SH-SY5Y (cell line): ENCODE measurements around the gene SETD1A.

Experiments
- GATA2 ChIP-seq: IDR thresholded peaks from 2 replicates; pipeline ENCODE4 v1.6.1; 2011; ENCODE audit warnings: mild to moderate bottlenecking, low read depth, low read length
- GATA3 ChIP-seq: IDR thresholded peaks from 2 replicates; pipeline ENCODE4 v1.6.1; 2011; ENCODE audit warnings: low read depth, mild to moderate bottlenecking, low read length, moderate library complexity

Gene SETD1A

DNA sequence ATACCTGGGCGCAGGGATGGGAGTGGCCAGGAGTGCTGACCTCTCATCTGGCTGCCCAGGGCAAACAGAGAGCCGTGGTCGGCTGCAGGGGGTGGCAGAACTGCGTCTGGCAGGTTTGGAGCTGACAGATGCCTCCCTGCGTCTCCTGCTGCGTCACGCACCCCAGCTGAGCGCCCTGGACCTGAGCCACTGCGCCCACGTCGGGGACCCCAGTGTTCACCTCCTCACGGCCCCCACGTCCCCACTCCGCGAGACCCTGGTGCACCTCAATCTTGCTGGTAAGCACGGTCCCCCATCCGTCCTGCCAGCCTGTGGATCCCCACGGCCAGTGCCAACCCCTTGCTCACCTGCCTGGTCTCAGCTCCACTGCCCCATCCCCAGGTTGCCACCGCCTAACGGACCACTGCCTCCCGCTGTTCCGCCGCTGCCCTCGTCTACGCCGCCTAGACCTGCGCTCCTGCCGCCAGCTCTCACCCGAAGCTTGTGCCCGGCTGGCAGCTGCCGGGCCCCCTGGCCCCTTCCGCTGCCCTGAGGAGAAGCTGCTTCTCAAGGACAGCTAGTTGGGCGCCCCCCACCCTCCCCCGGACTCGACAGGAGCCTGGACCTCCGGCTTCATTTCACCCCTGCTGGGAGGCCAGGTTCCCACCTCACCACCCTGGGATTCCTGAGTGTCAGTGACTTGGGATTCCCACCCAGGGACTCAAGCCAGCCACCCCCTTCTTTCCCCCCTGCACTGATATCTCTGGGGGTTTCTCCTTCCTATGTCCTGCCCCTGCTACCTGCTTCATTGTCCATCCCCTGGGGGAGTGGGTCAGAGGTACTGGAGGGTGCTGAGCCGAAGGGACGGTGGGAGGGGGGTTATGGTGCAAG lies 10.6 kb upstream of the SETD1A start:
- no peak for TF ChIP-seq GATA2
- TF ChIP-seq GATA3 = no peak

DNA sequence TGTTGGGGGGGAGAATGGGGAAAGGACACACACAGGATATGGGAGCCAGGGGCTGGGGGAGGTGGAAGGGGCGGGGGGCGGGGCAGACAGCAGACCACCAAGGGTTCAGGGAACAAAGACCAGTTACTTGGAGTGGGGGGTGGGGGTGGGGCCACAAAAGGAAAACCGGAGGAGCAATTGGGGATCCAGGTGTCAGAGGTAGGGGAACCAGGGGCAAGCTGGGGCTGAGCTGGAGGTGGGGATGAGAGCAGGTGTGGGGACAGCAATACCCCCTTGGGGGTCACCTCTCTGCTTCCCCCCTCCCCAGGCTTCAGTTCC lies 10.1 kb upstream of the SETD1A start:
- TF ChIP-seq GATA3 = no peak

DNA sequence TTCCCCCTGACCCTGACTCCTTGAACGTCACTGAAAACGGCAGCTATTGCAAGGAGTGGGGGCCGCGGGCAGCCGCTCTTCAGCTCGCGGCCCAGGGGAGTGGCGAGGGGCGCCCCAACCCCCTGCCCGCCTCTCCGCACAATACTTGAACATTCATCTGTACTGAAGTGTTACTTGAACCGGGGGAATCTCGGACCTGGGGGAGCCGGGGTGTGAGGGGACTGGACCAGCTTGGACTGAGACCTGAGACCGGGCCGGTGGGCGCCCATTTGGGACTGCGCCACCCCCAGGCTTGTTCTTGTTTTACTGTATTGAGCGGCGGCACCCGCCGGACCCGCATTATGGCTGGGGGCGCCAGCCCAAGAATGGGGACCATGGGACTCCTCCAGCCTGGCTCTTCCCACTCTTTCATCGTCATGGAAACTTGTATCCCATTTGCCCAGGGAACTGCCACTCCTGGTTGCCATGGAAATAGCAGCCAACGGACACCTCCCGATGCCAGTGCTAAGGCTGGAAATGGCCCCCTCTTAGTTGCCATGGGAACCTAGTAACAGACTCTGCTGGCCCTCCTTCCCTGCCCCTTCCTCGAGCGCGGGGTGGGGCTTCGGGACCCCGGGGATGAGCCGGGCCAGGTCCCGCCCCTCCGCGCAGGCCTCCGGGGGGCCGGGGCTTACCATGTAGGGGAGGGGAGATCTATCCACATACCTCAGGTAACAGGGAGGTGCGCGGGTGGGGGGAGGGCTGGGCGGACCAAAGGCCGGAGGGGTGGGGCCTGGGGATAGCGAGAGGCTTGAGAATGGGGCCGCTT lies 9.5 kb upstream of the SETD1A start:
- TF ChIP-seq GATA3 (no peak), GATA2 (no peak)

DNA sequence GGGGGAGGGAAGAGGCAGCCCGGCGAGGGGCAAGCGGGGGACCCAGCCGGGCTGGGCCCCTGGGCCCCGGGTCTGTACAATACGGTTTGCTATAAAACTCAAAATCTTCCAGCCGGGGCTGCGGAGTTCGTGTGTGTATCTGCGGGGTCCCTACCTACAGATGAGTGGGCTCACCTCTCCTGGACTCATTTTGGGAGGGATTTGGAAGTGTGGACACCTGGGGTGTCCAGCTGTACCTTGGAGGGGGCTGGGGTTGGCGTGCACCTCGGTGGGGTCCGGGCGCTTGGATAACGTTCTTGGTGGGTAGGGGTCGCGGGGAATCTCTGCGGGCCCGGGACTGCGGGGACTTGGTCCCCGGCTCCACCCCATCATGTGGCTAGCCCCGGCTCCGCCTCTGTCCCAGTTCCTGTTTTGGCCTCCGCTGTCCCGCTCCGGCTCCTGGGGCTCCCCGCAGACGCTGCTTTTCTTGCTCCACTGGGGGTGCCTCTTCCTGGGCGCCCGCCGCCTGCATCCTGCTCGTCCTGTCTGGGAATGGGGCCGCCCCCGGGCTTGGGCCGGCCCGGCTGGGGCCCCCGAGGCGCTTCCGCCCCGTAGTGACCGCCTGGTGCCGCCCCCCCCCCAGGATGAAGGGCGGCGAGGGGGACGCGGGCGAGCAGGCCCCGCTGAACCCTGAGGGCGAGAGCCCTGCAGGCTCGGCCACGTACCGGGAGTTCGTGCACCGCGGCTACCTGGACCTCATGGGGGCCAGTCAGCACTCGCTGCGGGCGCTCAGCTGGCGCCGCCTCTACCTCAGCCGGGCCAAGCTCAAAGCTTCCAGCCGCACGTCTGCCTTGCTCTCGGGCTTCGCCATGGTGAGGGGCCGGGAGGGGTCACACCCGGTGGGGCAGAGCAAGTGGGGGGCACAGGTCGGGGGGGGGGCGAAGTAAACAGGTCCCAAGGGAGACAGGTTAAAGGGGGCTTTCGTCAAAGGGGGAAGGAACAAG lies 8.6 kb upstream of the SETD1A start, which contains the start of gene ORAI3:
Gene ORAI3, plus strand, starts transcription at position 402 of the 983 bp plus-strand sequence. Its CDS starts 222 bp downstream, at position 624.
- TF ChIP-seq GATA2 = no peak
- no peak for TF ChIP-seq GATA3

DNA sequence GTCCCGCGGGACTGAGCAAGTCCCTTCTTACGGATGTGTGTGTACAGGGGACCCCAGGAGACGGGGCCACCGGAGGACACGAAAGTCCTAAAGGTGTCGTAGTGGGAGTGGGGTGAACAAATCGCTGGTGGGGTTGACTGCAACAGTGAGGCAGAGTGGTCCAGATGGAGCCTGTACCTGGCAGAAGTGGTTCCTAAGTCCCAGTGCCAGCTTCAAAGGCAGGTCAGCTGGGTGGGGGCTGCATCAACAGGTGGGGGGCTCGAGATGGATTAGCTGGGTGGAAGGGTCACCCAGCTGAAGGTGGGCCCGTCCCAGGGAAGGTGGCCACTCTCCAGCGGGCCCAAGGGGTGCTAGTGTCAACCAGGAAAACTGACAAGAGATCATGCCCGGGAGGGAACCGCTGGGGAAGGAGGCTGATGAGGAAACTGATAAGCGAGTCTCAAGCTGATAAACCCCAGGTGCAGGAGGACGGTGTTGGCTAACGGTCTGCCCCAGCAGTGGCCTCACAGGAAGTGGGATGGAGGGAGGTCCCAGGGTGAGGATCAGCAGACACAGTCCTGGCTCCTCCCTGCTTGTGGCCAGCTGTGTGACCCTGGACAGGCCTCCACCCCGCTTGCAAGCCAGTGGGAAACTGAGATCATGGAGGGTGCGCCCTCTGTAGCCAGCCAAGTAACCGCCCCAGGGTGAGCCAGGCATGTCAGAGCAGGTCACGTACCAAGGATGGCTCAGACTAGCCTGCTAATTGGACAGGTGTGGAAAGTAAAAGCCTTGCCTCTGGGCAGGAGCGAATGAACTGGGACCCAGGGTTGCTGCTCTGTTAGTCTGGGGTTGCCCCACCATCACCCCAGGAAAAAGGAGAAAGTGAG lies 7.7 kb upstream of the SETD1A start:
- TF ChIP-seq GATA2 (peak; percentile 91), GATA3 (no peak)

DNA sequence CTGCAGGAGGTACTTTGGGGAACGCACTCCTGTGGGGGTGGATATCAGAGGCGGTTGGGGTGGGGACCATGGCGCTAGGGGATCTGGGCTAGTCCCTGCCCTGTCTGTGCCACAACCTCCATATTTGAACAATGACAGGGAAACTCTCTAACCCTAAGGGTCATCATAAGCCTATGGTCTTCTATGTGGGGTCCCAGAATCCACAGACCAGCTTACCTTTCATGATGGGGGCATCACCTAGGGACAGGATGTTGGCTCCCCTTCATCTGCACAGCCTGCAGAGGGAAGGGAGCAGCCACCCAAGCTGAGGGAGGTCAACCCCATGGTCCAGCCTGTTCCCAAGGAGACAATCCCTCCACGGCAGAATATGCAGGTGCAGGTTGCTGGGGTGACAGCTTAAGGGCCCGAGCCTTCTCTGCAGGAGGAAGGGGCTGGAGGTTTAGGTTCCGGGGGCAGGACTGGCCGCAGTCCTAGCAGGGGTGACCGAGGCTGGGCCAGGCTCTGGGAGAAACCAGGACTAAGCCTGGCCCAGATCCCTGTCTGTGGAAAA lies 7.0 kb upstream of the SETD1A start:
- TF ChIP-seq GATA2 = no peak
- TF ChIP-seq GATA3 = no peak

DNA sequence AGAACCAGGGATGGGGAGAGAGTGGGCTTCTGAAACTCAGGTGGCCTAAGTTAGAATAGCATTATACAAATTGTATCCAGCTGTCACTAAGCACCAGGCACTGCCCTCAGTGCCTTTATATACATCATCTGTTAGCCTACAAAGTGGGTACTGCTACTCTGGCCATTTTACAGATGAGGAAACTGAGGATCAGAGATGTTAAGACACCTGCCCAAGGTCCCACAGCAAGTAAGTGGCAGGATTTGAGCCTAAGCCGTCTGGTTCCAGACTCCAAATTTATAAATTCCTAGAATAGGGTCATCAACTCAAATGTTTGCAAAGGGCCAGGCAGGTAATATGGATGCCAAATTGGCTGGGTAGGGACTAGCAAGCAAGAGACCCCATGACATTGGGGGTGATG lies 6.4 kb upstream of the SETD1A start:
- TF ChIP-seq GATA3 = no peak
- TF ChIP-seq GATA2 = no peak

DNA sequence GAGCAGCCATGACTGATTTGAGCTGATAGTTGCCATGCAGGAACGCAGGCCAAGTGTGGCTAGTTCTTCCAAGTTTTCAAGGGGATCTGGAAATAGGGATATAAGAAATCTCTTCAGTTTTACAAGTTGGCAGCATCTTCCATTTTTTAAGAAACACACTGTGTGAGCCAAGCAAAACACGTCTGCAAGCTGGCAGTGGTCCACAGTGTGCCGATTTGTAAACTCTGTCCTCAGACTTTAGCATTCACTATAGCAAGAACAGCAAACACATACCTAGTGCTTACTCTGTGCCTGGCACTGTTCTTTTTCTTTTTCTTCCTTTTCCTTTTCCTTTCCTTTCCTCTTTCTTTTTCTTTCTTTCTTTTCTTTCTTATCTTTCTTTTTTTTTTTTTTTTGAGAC lies 5.8 kb upstream of the SETD1A start:
- TF ChIP-seq GATA3 (no peak), GATA2 (no peak)

DNA sequence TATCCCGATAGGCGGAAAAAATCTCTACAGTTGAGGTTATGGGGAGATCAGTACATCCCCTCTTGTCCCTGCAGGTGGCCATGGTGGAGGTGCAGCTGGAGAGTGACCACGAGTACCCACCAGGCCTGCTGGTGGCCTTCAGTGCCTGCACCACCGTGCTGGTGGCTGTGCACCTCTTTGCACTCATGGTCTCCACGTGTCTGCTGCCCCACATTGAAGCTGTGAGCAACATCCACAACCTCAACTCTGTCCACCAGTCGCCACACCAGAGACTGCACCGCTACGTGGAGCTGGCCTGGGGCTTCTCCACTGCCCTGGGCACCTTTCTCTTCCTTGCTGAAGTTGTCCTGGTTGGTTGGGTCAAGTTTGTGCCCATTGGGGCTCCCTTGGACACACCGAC lies 4.4 kb upstream of the SETD1A start:
- no peak for TF ChIP-seq GATA2
- TF ChIP-seq GATA3 = no peak

DNA sequence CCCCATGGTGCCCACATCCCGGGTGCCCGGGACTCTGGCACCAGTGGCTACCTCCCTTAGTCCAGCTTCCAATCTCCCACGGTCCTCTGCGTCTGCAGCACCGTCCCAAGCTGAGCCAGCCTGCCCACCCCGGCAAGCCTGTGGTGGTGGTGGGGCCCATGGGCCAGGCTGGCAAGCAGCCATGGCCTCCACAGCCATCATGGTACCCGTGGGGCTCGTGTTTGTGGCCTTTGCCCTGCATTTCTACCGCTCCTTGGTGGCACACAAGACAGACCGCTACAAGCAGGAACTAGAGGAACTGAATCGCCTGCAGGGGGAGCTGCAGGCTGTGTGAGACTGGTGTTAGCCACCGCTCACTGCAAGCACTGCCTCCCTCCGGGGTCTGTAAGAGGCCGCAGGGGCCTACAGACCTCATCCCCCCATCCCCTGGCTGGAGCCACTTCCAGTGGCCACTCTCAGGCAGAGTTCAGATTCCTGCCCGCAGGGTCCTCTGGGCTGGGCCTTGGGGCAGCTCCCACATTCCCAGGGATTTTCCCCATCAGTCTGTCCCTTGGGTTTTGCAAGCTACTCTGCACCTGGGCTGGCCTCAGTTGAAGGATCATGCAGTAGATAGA lies 3.9 kb upstream of the SETD1A start:
- TF ChIP-seq GATA2 (no peak), GATA3 (no peak)

DNA sequence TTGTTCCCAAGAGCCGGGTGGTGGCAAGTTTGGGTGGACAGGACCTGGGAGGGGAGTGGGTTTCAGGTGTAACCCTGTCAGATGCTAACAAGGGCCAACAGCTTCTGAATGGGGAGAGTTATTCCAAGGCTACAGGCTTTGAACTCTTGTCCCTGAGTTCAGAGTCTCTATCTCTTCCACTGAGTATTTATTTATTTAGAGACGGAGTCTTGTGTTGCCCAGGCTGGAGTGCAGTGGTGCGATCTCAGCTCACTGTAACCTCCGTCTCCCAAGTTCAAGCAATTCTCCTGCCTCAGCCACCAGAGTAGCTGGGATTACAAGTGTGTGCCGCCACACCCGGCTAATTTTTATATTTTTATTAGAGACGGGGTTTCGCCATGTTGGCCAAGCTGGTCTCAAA lies 2.6 kb upstream of the SETD1A start:
- TF ChIP-seq GATA2 (no peak), GATA3 (no peak)
